ENCODE data around the gene MACROD2. TPM values are rescaled to one million over a fixed set of nuclear protein-coding genes. Genes with fewer than 3 reads are reported as not detected.
"Not testable (repeated sequence)": the region's sequence is repeated elsewhere in the genome, so short reads cannot be mapped to it uniquely, and the experiment has no call there.

MACROD2 gene
- polyA plus RNA-seq, 4 donors: 13.0 to 15.9 (median 14.0) TPM

GRCh38 chr20:15976047-15976736, 1980.9 kb downstream of the MACROD2 start:
- DNase-seq (ENCODE audit: low read depth in 4 of 4, low spot score in 2 of 4): no peak

DNA sequence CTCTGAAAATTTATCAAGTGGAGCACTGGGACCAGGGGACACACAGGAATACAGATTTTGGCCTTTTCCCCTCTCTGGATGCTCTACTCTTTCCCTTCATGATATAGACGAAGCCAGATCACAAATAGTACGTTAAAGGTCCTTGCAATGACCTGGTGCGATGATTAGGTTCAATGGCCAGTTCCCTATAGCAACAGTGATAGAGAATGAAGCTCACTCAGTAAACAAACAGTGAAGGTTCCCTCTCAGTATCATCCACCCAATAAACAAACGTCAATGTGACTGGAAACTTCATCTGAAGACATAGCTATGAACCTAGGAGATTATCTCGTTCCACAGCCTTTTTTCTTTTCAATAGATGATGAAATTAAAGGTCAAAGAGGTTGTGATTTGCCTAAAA, 1981.7 kb downstream of the MACROD2 start:
- DNase-seq (ENCODE audit: low read depth in 4 of 4, low spot score in 2 of 4): no peak

DNA sequence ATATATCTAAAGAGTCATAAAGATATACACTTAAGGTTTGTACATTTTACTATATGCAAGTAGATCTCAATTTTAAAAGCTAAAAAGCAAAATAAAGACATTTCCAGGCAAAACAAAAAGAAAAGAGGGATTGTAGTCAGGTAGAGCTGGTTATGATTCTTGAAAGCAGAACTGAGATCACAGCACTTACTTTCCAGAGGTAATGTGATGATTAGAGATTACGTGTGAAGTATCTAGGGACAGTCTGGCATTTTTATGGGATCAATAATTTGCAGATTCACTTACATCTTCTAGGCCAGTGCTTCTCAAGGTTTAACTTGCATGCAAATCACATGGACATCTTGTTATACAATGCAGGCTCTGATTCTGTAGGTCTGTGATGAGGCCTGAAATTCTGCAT, 1982.4 kb downstream of the MACROD2 start:
- no peak for DNase-seq (ENCODE audit: low read depth in 4 of 4, low spot score in 2 of 4)

- not testable (repeated sequence) for DNase-seq (ENCODE audit: low read depth in 4 of 4, low spot score in 2 of 4)
Observed at GRCh38 chr20:15985494-15986368, 1990.4 kb downstream of the MACROD2 start.

DNA sequence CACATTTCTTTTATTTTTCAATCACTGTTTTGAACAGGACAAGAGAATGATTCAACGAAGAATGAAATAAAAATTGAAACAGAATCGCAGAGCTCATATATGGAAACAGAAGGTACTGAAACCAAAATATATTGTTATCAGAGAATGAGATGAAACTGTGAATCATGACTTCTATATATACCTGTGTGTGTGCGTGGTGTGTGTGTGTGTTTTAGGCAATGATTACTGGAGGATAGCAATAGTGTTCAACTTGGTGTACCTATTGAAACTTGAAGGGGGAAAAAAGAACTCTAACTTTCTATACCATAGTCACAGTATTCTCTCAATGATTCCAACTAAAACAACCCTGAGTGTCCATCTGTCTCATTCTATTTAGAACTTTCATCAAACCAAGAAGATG, 1991.4 kb downstream of the MACROD2 start:
- no peak for DNase-seq (ENCODE audit: low read depth in 4 of 4, low spot score in 2 of 4)

DNA sequence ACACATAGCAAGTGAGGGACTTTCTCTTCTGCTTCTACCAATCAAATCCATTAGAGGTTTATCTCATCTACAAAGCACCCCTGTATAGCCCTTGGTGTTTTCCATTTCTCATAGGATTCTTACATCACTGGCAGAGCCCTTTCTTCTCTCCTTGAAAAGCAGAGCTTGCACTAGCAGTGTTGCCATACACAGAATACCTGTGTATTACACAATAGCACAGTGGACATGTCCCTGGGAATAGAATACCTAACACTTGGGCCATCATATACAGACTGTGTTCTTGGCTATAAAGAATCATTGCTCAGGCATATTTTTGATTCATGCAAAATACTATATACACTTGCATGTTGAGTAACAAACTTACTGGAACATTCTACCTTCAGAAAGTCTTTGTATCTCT, 1996.0 kb downstream of the MACROD2 start:
- no peak for DNase-seq (ENCODE audit: low read depth in 4 of 4, low spot score in 2 of 4)

GRCh38 chr20:15992564-15992963, 1997.2 kb downstream of the MACROD2 start:
- no peak for DNase-seq (ENCODE audit: low read depth in 4 of 4, low spot score in 2 of 4)

DNA sequence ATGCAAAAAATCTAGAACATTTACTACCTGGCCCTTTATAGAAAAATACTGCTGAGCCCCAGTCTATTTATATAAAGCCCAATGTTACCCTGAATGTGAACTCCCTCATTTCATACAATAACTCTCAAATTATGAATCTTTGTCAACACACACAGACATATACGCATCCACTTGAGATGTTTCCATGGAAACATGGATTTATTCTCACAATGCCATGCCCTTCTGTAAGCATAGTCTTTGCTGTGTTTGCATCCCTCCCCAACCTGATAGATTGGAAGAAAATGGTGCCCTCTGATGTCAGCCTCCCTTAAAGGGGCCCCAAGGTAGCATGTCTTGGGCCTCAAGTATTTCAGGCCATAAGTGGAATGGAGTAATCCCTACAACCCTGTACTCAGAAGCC, 2004.8 kb downstream of the MACROD2 start:
- no peak for DNase-seq (ENCODE audit: low read depth in 4 of 4, low spot score in 2 of 4)

DNA sequence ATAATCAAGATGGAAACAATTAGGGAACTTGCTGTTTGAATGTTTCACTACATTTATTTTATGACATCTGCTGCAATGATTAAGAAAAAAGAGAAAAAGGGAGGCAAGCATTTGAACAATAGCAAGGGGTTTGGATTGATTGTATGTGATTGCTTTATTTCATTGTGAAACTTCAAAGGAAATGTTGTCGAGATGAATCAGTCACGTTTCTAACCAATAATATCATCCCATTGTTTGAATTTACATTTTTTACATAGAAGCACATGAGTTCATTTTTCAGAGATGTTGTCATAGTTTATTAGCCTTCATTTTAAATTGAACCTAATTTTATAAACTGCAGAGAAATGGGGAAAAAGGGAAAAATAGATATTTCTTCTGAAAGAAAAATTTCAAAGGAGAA, 2006.0 kb downstream of the MACROD2 start:
- DNase-seq (ENCODE audit: low read depth in 4 of 4, low spot score in 2 of 4): no peak

DNA sequence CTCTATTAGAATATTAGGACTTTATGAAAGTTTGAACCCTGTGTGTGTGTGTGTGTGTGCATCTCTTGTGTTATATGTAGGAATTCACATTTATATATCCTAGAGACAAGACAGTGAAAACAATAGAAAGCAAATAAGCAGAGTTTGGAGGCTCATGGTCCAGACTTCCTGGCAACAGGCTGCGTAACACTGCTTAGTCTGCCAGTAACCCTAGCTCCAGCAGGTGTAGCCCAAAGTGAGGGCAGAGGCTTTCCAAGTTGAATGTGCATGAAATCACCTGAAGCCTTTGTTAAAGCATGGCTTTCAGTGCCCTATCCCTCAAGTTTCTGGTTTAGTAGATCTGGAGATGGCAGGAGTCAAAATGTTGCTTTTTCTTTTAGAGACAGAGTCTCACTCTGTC, 2008.0 kb downstream of the MACROD2 start:
- DNase-seq (ENCODE audit: low read depth in 4 of 4, low spot score in 2 of 4): no peak

GRCh38 chr20:16004108-16004854, 2009.0 kb downstream of the MACROD2 start:
- DNase-seq (ENCODE audit: low read depth in 4 of 4, low spot score in 2 of 4): no peak

GRCh38 chr20:16005021-16005914, 2010.0 kb downstream of the MACROD2 start:
- no peak for DNase-seq (ENCODE audit: low read depth in 4 of 4, low spot score in 2 of 4)

GRCh38 chr20:16005915-16006493, 2010.7 kb downstream of the MACROD2 start:
- no peak for DNase-seq (ENCODE audit: low read depth in 4 of 4, low spot score in 2 of 4)

- DNase-seq (ENCODE audit: low read depth in 4 of 4, low spot score in 2 of 4): no peak
Observed at GRCh38 chr20:16007164-16007563, 2011.8 kb downstream of the MACROD2 start.

GRCh38 chr20:16007962-16008361, 2012.6 kb downstream of the MACROD2 start:
- DNase-seq (ENCODE audit: low read depth in 4 of 4, low spot score in 2 of 4): no peak

DNA sequence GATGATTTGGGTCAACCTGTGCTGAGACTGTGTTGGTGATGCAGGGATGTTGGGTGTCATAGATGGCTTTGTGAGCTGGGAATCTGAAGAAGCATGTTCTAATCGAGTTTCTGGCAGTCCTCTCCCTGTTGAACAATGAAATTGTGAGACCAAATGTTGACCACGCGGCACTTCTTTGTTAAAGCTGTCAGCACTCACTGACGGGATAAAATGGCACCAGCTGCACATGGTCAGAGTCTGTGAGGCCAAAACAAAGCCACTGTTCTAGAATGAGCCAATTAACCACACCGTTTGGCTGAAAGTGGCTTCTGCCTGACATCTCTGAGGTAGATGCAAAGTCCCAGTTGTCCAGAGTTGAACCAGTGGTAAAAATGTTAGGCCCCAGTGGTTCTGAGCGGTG, 2015.7 kb downstream of the MACROD2 start:
- DNase-seq (ENCODE audit: low read depth in 4 of 4, low spot score in 2 of 4): no peak

DNA sequence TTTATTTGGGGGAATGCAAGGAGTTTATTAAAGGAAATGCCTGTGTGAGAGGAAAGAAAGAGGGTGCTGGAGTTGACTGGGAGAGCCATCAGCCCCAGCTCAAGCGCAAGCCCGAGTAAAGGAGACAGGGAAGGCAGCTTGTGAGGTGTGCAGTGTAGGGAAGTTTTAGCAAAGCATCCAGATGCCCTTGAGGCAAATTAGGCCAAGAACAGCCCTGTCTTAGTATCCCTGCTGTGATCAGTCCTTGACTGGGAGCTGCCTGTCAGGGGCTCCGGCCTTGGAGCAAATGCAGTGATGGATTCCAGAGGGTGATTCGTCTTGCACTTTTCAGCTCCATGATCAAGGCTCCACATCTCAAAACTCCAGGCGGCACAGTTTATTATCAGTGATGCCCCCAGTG, 2016.2 kb downstream of the MACROD2 start:
- DNase-seq (ENCODE audit: low read depth in 4 of 4, low spot score in 2 of 4): no peak

DNA sequence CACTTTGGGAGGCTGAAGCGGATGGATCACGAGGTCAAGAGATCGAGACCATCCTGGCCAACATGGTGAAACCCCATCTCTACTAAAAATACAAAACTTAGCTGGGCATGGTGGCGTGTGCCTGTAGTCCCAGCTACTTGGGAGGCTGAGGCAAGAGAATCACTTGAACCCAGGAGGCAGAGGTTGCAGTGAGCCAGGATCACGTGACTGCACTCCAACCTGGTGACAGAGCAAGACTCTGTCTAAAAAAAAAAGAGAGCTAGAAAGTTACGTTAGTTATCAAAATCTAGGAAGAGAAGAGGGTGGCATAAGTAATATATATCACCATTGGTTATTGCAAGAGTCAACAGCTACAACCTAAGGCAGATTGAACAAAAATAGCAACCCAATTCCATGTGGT, 2017.6 kb downstream of the MACROD2 start:
- not testable (repeated sequence) for DNase-seq (ENCODE audit: low read depth in 4 of 4, low spot score in 2 of 4)

DNA sequence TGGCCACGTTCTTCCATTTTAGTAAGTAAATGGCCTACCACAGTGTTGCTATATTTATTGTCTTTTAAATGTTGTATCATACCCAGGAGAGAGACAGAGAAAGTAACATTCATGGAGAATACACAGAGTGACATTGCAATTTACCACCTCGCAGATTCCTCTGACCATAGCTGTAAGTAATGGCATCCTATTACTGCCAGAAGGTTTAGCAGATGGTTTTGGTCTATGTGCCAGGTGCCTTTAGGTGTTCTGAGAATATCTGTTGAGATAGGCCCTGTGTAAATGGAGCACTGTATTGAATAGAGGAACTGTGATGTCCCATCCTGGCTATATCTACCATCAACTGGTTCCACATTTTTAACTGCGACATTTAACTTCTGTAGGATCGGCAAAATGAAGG, 2018.3 kb downstream of the MACROD2 start:
- DNase-seq (ENCODE audit: low read depth in 4 of 4, low spot score in 2 of 4): no peak

GRCh38 chr20:16014436-16014835, 2019.1 kb downstream of the MACROD2 start:
- DNase-seq (ENCODE audit: low read depth in 4 of 4, low spot score in 2 of 4): no peak

Data from left renal cortex interstitium (tissue), 4 donors.